ENCODE data around the gene CYP24A1.

CYP24A1 gene

GRCh38 chr20:54106162-54106561 is 67.6 kb downstream of the CYP24A1 start:
- no peak overlapping the region for H3K27ac ChIP-seq
- no peak for TF ChIP-seq ZFX (IDR thresholded peaks at IDR 0.05; ENCODE audit: borderline replicate concordance)
- TF ChIP-seq CTCF (IDR thresholded peaks at IDR 0.05), result no peak

GRCh38 chr20:54105653-54106052 is 68.1 kb downstream of the CYP24A1 start:
- H3K27ac ChIP-seq, result no peak overlapping the region
- no peak for TF ChIP-seq ZFX (IDR thresholded peaks at IDR 0.05; ENCODE audit: borderline replicate concordance)
- TF ChIP-seq CTCF (IDR thresholded peaks at IDR 0.05), result no peak

- TF ChIP-seq ZFX (IDR thresholded peaks at IDR 0.05; ENCODE audit: borderline replicate concordance) (no peak), CTCF (IDR thresholded peaks at IDR 0.05) (no peak)
- H3K27ac ChIP-seq, result no peak overlapping the region
Observed at GRCh38 chr20:54104781-54105180, 69.0 kb downstream of the CYP24A1 start.

- TF ChIP-seq ZFX (IDR thresholded peaks at IDR 0.05; ENCODE audit: borderline replicate concordance) (no peak), CTCF (IDR thresholded peaks at IDR 0.05) (peak; percentile 73)
- H3K27ac ChIP-seq, result no peak overlapping the region
Observed at GRCh38 chr20:54103762-54104600, 69.8 kb downstream of the CYP24A1 start.

All from 22Rv1 (cell line).